Measurements from ENCODE around the gene SHQ1. TPM values are rescaled to one million over a fixed set of nuclear protein-coding genes. Genes with fewer than 3 reads are reported as not detected.
"Not testable (repeated sequence)": the region's sequence is repeated elsewhere in the genome, so short reads cannot be mapped to it uniquely, and the experiment has no call there.

The SHQ1 gene
- total RNA-seq, 2 donors from 2014 or later, result 10.9 to 25.0 TPM

DNA sequence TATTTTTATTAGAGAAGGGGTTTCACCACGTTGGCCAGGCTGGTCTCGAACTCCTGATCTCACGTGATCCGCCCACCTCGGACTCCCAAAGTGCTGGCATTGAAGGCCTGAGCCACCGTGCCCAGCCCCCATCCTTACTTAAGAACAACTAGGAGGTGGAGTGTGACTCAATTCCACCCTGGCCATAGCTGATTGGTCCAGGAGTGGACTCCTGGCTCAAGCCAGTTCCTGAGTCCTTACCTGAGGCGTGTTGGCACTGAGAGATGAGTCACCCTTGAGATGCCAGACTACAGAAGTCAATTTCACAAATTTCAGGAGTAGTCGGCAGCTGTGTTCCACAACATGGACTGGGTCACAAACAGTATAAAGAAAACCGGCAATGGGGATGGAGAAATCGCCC lies 124.2 kb downstream of the SHQ1 start:
- intact Hi-C loops (cut with DNase I), result no loop called here
- TF ChIP-seq, protein P1, sequence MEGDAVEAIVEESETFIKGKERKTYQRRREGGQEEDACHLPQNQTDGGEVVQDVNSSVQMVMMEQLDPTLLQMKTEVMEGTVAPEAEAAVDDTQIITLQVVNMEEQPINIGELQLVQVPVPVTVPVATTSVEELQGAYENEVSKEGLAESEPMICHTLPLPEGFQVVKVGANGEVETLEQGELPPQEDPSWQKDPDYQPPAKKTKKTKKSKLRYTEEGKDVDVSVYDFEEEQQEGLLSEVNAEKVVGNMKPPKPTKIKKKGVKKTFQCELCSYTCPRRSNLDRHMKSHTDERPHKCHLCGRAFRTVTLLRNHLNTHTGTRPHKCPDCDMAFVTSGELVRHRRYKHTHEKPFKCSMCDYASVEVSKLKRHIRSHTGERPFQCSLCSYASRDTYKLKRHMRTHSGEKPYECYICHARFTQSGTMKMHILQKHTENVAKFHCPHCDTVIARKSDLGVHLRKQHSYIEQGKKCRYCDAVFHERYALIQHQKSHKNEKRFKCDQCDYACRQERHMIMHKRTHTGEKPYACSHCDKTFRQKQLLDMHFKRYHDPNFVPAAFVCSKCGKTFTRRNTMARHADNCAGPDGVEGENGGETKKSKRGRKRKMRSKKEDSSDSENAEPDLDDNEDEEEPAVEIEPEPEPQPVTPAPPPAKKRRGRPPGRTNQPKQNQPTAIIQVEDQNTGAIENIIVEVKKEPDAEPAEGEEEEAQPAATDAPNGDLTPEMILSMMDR (IDR thresholded peaks at IDR 0.05), result no peak
- Histone ChIP-seq H3K36me3 (no peaks in the 10 kb centered on the region), H3K4me3 (no peak overlapping the region), H3K9ac (ENCODE audit: low read depth in 2 of 2, low read length in 2 of 2) (no peak overlapping the region), H3K27me3 (no peaks in the 10 kb centered on the region), H3K4me1 (no peaks in the 10 kb centered on the region), H3K27ac (no peak overlapping the region), H3K9me3 (no peaks in the 10 kb centered on the region)
- DNase-seq, result no peak

DNA sequence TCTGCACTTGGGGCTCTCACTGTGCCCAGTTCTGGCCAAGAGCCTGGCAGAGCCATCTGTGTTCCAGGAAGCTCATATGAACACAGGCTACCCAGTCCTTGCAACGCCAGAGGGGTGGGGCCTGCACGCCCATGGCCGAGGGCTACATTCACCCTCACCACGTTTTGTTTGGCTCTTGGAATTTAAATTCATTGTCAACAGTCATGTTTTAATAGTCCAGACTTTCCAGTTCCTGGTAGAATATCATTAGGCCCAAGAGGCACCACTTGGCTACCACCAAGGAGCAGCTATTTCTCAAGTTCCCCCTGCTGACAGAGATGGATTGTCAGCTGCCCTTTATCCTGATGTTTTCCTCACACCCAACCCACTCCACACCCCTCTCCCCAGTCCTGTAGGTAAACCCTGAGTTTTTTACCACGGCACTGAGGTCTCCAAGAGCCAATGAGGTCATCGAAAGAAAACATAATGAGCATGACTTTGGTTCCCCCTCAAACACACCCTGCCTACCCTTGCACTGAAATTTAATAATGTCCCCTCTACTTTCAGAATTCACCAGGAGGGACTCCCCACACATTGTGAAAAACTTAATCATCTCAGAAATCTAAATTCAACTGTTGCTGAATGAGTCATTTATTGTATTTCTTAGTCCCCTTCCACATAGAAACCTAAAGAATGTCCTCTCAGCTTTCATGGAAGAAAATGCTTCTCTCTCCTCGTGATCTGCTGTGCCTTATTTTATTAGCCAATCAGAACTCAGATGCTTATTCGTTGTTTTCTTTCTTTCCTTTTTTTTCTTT lies 125.1 kb downstream of the SHQ1 start:
- no peaks in the 10 kb centered on the region for H3K27me3 ChIP-seq
- no peaks in the 10 kb centered on the region for H3K36me3 ChIP-seq
- no peak overlapping the region for H3K27ac ChIP-seq
- peak; percentile 62 for DNase-seq
- TF ChIP-seq, protein P1 (IDR thresholded peaks at IDR 0.05), result no peak
- peak overlapping the region in 1 of 2 donors; percentile 12 for H3K9ac ChIP-seq (ENCODE audit: low read depth in 2 of 2, low read length in 2 of 2)
- no peaks in the 10 kb centered on the region for H3K4me1 ChIP-seq
- H3K4me3 ChIP-seq, result no peak overlapping the region
- H3K9me3 ChIP-seq, result no peaks in the 10 kb centered on the region
- intact Hi-C loops (cut with DNase I), result no loop called here

DNA sequence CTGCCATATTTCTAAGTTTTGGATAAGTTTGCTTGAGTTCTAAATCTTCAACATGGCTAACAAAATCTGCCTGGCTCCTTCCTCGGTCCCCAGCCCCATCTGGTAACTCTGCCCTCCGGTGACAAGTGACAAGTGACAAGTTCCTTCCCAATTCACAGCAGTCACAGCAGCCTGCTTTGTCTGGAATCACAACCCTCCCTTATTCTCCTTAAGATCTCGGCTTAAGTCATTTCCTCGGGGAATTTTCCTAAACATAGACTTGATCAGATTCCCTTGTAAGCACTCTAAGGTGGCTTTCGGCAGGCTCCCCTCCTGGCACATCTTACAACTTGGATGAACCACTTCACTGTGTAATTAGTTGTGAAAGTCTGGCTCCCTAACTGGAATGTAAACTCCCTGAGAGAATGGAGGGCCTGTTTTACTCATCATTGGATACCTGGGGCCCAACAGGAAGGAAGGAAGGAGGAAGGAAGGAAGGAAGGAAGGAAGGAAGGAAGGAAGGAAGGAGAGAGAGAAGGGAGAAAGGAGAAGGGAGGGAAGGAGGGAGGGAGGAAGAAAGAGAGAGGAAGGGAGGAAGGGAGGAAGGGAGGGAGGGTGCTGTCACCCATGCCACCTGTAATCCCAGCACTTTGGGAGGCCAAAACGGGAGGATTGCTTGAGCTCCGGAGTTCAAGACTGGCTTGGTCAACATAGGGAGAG lies 126.4 kb downstream of the SHQ1 start:
- TF ChIP-seq, protein P1 (IDR thresholded peaks at IDR 0.05), result no peak
- Histone ChIP-seq H3K9me3 (no peaks in the 10 kb centered on the region), H3K27ac (no peak overlapping the region), H3K9ac (ENCODE audit: low read depth in 2 of 2, low read length in 2 of 2) (no peak overlapping the region), H3K27me3 (no peaks in the 10 kb centered on the region), H3K36me3 (no peaks in the 10 kb centered on the region), H3K4me3 (no peak overlapping the region), H3K4me1 (no peaks in the 10 kb centered on the region)
- no peak for DNase-seq
- intact Hi-C loops (cut with DNase I), result no loop called here

DNA sequence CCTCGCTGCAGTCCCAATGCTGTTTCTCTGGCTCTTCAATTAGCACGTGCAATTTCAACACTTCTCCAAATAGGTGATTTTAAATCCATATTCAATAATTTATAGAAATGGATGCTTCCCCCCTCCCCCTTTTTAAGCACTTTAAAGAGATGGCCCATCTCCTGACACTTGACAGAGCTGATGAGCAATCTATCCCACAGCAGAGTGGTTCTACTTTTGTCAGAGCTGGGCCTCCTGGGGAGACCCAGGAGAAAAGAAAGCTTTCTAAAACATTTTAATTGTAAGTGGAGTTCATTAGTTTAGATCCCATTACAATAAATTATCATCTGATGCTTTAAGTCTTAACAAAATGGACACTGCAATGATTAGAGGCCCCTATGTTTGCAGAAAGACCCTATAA lies 127.7 kb downstream of the SHQ1 start:
- H3K9ac ChIP-seq (ENCODE audit: low read depth in 2 of 2, low read length in 2 of 2), result no peak overlapping the region
- H3K27ac ChIP-seq, result no peak overlapping the region
- H3K4me1 ChIP-seq, result no peaks in the 10 kb centered on the region
- DNase-seq, result no peak
- TF ChIP-seq, protein P1 (IDR thresholded peaks at IDR 0.05), result no peak
- H3K27me3 ChIP-seq, result no peaks in the 10 kb centered on the region
- intact Hi-C loops (cut with DNase I), result no loop called here
- H3K36me3 ChIP-seq, result no peaks in the 10 kb centered on the region
- no peaks in the 10 kb centered on the region for H3K9me3 ChIP-seq
- H3K4me3 ChIP-seq, result no peak overlapping the region

DNA sequence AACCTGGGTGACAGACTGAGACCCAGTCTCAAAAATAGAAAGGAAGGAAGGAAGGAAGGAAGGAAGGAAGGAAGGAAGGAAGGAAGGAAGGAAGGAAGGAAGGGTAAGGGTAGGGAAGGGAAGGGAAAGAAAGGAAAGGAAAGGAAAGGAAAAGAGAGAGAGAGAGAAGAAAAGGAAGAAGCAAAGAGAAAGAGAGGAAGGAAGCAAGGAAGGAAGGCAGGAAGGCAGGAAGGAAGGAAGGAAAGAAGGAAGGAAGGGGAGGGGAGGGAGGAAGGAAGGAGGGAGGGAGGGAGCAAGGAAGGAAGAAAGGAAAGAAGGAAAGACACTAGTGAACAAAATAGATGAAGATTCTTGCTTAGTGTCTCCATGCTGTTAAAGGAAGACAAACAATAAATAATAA lies 129.1 kb downstream of the SHQ1 start:
- TF ChIP-seq, protein P1 (IDR thresholded peaks at IDR 0.05), result no peak
- Histone ChIP-seq H3K9me3 (no peaks in the 10 kb centered on the region), H3K27me3 (no peaks in the 10 kb centered on the region), H3K36me3 (no peaks in the 10 kb centered on the region), H3K9ac (ENCODE audit: low read depth in 2 of 2, low read length in 2 of 2) (no peak overlapping the region), H3K4me3 (no peak overlapping the region), H3K27ac (no peak overlapping the region), H3K4me1 (no peaks in the 10 kb centered on the region)
- intact Hi-C loops (cut with DNase I), result no loop called here
- no peak for DNase-seq

DNA sequence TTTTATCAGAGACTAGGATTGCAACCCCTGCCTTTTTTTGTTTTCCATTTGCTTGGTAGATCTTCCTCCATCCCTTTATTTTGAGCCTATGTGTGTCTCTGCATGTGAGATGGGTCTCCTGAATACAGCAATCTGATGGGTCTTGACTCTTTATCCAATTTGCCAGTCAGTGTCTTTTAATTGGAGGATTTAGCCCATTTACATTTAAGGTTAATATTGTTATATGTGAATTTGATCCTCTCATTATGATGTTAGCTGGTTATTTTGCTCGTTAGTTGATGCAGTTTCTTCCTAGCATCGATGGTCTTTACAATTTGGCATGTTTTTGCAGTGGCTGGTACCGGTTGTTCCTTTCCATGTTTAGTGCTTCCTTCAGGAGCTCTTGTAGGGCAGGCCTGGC lies 134.1 kb downstream of the SHQ1 start:
- H3K27ac ChIP-seq; H3K9me3 ChIP-seq; H3K27me3 ChIP-seq; H3K9ac ChIP-seq (ENCODE audit: low read depth in 2 of 2, low read length in 2 of 2); H3K4me1 ChIP-seq; intact Hi-C loops (cut with DNase I); DNase-seq; H3K36me3 ChIP-seq; H3K4me3 ChIP-seq: not testable (repeated sequence)

DNA sequence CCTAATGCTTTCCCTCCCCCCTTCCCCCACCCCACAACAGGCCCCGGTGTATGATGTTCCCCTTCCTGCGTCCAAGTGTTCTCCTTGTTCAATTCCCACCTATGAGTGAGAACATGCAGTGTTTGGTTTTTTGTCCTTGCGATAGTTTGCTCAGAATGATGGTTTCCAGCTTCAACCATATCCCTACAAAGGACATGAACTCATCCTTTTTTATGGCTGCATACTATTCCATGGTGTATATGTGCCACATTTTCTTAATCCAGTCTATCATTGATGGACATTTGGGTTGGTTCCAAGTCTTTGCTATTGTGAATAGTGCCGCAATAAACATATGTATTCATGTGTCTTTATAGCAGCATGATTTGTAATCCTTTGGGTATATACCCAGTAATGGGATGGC lies 137.8 kb downstream of the SHQ1 start:
- not testable (repeated sequence) for H3K27ac ChIP-seq, H3K36me3 ChIP-seq

More for the DNA sequence above, 137.8 kb downstream of the SHQ1 start:
- DNase-seq; H3K27me3 ChIP-seq; intact Hi-C loops (cut with DNase I); H3K4me1 ChIP-seq; H3K4me3 ChIP-seq; H3K9me3 ChIP-seq; H3K9ac ChIP-seq (ENCODE audit: low read depth in 2 of 2, low read length in 2 of 2): not testable (repeated sequence)

Data from colonic mucosa (tissue), 4 donors.